HUDEP-2 (cell line): Measurements from ENCODE around the gene PER1.

ENCODE experiments used
- DNase-seq, 76 experiments: peaks; one replicate each; lab custom pipeline; 2025; ENCODE audit not compliant: unreplicated experiment in 76 of 76; lab: John Stamatoyannopoulos, UW

The PER1 gene, protein sequence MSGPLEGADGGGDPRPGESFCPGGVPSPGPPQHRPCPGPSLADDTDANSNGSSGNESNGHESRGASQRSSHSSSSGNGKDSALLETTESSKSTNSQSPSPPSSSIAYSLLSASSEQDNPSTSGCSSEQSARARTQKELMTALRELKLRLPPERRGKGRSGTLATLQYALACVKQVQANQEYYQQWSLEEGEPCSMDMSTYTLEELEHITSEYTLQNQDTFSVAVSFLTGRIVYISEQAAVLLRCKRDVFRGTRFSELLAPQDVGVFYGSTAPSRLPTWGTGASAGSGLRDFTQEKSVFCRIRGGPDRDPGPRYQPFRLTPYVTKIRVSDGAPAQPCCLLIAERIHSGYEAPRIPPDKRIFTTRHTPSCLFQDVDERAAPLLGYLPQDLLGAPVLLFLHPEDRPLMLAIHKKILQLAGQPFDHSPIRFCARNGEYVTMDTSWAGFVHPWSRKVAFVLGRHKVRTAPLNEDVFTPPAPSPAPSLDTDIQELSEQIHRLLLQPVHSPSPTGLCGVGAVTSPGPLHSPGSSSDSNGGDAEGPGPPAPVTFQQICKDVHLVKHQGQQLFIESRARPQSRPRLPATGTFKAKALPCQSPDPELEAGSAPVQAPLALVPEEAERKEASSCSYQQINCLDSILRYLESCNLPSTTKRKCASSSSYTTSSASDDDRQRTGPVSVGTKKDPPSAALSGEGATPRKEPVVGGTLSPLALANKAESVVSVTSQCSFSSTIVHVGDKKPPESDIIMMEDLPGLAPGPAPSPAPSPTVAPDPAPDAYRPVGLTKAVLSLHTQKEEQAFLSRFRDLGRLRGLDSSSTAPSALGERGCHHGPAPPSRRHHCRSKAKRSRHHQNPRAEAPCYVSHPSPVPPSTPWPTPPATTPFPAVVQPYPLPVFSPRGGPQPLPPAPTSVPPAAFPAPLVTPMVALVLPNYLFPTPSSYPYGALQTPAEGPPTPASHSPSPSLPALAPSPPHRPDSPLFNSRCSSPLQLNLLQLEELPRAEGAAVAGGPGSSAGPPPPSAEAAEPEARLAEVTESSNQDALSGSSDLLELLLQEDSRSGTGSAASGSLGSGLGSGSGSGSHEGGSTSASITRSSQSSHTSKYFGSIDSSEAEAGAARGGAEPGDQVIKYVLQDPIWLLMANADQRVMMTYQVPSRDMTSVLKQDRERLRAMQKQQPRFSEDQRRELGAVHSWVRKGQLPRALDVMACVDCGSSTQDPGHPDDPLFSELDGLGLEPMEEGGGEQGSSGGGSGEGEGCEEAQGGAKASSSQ (N-terminal part only)

DNA sequence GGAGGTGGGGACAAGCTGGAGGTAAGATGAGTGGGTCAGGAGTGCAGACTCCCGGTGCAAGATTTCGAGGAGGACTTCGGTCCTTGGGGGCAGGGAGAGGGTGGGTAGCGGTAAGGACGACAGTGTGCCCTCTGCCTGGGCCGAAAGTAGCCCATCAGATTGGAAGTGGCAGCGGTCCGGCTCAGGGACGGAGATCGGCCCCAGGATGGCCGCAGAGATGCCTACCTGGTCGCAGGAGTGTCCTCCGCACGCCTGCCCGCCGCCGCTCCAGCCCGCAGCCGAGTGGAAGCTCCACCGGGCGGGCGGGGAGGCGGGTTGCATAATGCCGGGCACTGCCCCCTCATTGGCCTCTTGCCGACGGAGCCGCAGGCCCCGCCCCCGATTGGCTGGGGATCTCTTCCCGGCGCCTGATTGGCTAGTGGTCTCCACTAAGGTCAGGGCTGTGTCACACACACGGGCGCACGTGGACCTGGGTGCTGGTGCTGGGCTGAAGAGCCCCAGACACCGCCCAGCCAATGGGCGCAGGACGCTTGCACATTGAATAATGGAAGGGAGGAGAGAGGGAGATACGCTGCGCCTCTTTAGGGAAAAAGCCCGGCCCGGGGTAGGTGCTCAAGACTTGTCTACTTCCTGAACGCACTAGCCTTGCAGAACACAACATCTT lies at the start of gene PER1:
Gene PER1 (minus strand): TSS at position 293 of the 664 bp plus-strand sequence. CDS start 1,698 bp downstream, outside the sequence.
- peak in 74 of 76 experiments; percentile 49 to 99 (median 97) for DNase-seq

- DNase-seq = peak in 72 of 76 experiments; percentile 15 to 88 (median 64)
These were observed 40.0 kb upstream of the PER1 start for GRCh38 chr17:8192070-8192815.

- DNase-seq = no peak
These were observed 38.3 kb upstream of the PER1 start for GRCh38 chr17:8190506-8190905.

GRCh38 chr17:8189711-8190477 lies 37.7 kb upstream of the PER1 start, which contains the start of gene BORCS6:
TSS of gene BORCS6 (minus strand) at chr17:8190180. CDS start at chr17:8190140, 40 bp downstream.
- peak in 74 of 76 experiments; percentile 38 to 98 (median 95) for DNase-seq

GRCh38 chr17:8189041-8189710 lies 37.0 kb upstream of the PER1 start:
- peak in 5 of 76 experiments; percentile 14 to 32 (median 27) for DNase-seq

- peak in 1 of 76 experiments; percentile 9 for DNase-seq
These were observed 36.1 kb upstream of the PER1 start for GRCh38 chr17:8188263-8188839.

DNA sequence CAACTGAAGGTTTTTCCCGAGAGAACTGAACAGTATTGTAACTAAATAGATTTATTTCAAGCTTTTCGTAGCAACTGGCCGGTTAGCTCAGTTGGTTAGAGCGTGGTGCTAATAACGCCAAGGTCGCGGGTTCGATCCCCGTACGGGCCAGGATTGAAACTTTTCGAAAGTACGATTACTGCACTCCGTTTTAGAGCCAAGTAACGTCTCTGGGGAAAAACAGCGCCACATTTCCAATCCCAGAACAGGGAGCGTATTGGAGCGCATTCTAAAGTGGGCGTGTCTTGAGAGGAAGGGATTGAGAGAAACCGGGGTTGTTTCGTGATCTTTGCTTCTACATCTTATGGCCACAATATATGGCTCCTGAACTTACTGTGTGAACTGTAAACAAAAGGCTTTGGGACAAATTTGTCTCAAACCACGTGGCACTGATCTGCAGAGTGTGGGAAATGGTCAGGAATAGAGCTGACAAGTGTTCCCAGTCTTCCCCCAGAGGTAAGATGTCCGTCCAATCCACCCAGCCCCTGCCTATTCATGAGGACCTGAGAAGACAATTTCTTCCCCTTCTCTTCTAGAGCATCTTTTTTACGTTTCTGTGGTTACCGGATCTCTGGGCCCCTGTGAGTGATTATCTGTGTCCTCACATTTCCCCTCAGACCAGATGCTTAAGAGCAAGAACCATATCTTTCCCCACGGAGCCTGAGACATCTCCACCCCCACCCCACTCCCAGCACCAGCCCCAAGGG lies 35.5 kb upstream of the PER1 start:
- DNase-seq = peak in 74 of 76 experiments; percentile 55 to 97 (median 91)

DNA sequence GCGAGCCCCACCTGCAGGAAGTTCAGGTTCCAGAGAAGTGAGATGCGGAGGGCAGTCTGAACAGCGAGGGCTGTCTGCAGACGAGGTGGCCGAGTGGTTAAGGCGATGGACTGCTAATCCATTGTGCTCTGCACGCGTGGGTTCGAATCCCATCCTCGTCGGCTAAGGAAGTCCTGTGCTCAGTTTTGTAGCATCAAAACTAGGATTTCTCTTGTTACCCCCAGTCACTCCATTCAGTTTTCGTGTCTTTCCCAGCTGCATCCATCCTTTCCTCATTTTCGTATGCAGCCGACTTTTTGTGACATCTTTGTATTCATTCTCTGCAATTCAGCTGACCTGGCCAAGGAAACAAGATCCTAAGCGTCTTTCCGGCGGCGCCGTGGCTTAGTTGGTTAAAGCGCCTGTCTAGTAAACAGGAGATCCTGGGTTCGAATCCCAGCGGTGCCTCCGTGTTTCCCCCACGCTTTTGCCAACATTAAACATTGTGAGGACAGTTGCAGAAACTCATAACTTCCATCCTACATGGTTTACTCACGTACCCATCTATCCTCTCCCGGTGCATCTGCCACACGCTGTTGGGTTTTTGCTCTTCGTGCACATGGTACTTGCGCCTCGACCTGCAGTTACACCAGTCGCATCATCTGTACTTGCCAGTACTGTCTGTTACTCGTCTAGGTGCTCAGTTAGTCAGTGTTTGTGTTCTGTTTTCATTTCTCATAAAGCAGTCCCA lies 34.7 kb upstream of the PER1 start:
- peak in 74 of 76 experiments; percentile 64 to 99 (median 94) for DNase-seq

- peak in 1 of 76 experiments; percentile 98 for DNase-seq
These were observed 34.2 kb upstream of the PER1 start for GRCh38 chr17:8186446-8186786.

DNA sequence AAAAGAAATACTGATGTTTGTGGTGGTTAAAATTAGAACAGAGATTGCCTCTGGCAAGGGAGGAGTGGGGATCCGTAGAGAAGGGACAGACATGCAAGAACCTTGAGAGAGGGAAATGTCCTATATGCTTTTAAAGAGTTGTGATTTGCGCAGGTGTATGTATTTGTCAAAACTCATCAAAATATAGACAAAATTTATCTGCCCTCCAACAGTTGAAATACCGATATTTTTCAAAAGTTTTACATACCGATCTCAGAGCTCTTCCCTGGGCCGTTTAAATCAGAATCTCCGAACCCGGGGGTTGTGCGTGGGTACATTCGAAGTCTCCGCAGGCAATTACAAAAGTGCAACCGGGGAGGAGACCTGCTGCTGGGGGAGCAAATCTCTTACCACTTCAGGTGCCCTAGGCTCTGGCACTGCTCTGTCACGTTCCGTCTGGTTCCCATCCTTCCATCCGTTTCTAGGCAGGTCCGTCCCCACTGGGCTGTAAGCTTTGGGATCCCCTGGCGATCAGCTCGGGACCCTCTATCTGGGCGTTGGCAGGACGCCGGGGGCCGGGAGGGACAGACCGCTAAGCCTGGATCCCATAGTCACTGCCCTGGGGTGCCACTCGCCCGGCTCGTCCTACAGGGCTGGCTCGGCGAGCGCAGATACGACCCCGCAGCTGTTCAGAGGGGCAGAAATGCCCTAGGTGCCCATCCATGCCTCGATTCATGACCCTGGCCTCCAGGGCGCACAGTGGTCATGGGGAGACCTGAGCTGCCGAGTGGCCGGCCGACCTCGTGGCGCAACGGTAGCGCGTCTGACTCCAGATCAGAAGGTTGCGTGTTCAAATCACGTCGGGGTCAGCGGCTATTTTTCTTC lies 33.6 kb upstream of the PER1 start:
- DNase-seq = peak in 68 of 76 experiments; percentile 33 to 98 (median 71)

DNA sequence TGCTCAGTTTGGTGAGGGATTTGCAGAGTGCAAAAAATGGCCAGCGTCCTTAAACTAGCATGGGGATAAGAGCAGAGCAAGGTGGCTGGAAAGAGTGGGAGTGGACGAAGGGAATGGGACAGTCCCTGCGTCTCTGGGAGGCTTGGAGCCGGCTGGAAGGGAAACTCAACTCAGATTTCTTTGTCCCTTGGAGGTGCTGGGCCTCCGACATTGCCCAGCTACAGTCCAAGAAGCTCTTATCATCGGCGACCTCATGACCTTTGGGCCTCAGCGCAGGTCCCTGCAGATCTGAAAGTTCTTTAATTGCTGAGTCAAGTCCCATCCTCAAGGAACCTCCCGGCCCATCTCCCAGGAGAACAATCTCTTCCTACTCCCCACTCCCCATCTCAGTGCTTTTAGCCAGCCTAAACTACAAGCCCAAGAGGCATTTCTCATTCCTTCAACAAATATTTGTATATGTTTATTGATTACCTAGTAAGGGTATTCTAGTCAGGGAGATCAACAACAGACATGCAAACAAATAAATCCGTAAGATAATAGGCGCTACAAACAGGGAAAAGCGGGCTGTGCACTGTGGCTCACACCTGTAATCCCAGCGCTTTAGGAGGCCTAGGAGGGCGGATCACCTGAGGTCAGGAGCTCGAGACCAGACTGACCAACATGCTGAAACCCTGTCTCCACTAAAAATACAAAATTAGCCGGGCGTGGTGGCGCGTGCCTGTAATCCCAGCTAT lies 25.0 kb upstream of the PER1 start:
- DNase-seq = peak in 1 of 76 experiments; percentile 9

DNA sequence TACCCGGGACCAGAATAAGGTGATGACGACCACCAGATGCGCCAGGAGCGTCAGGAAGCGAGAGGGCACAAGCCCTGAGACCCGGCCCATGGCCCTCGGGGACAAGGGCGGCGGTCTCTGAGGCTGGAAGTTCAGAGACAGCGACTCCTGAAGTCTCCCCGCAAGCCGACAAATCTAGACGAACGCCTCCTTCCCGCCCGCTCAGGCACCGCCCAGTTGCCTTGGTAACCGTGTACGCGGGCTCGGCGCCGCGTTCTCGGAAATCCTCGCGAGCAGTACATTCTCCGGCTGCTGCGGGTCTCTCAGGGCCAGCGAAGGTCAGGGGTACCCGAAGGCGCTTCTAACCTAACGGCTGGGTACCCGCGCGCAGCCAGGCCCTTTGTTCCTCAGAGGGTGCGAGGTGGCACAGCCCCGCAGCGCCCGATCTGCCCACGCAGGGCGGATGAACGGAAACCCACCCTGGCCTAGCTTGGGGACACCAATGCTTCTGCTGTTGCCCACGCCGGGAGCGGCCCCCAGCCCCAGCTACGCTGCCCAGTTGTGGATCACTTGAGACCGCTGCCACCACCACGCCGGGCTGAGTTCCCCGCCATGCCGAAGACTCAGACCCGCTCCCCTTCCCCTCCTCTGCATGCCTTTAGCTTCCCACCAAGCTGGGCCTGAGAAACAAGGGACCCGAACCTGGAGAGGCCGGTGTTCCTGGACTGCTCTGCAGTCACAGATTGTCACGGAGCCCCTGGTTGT lies 24.2 kb upstream of the PER1 start, which contains the start of gene TMEM107:
Gene TMEM107 (minus strand): TSS at position 184 of the 744 bp plus-strand sequence. CDS start 94 bp downstream, at position 90.
- peak in 70 of 76 experiments; percentile 40 to 88 (median 74) for DNase-seq

DNA sequence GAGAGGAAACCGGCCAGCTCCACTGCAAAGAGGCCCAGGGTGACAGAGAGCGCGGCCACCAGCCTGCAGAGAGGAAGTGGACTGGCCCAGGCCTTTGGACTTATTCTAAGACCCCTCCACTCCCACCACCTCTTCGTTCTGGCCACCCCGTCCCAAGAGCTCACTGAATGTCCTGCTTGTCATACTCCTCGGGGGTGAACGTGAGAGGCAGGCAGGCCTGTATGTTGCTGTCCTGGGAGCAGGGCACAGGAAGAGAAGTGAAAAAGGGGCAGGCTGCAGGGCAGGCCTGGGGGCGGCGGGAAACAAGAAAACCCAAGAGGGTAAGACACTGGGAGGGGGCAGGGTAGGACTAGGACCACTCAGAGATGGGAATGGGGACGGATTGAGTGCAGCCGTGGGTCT lies 23.6 kb upstream of the PER1 start:
- peak in 4 of 76 experiments; percentile 23 to 49 (median 40) for DNase-seq

DNA sequence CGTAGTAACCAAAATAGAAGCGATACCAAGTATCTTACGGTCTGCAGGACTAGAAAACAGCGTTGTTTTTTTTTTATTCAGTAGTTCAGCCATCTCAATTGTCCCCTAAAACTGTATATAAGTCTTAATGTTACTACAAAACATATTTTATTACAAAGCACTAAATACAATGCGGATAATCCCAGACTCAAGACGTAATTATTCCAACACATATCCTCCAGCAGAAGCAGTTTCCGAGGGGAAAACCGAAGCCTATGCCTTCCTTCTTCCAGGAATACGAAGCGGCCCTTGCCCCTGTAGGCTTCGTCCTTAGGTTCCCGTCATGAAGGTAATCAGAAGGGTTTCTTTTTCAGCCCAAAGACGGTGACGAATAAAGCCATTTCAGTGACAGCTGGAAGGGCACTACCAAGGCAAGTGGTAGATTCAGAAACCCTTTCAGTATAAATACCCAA lies 21.7 kb upstream of the PER1 start:
- DNase-seq = peak in 2 of 76 experiments; percentile 8 to 19
